HG02973 (cell line): ENCODE data around the gene SOBP.
"Not testable (repeated sequence)": the region's sequence is repeated elsewhere in the genome, so short reads cannot be mapped to it uniquely, and the experiment has no call there.

Experiments used
- ATAC-seq: cut with Tn5 transposase; IDR thresholded peaks from one replicate; pipeline ENCODE4 v1.9.1; 2021; ENCODE audit warnings: moderate library complexity; ENCODE audit not compliant: unreplicated experiment

SOBP gene, protein sequence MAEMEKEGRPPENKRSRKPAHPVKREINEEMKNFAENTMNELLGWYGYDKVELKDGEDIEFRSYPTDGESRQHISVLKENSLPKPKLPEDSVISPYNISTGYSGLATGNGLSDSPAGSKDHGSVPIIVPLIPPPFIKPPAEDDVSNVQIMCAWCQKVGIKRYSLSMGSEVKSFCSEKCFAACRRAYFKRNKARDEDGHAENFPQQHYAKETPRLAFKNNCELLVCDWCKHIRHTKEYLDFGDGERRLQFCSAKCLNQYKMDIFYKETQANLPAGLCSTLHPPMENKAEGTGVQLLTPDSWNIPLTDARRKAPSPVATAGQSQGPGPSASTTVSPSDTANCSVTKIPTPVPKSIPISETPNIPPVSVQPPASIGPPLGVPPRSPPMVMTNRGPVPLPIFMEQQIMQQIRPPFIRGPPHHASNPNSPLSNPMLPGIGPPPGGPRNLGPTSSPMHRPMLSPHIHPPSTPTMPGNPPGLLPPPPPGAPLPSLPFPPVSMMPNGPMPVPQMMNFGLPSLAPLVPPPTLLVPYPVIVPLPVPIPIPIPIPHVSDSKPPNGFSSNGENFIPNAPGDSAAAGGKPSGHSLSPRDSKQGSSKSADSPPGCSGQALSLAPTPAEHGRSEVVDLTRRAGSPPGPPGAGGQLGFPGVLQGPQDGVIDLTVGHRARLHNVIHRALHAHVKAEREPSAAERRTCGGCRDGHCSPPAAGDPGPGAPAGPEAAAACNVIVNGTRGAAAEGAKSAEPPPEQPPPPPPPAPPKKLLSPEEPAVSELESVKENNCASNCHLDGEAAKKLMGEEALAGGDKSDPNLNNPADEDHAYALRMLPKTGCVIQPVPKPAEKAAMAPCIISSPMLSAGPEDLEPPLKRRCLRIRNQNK

DNA sequence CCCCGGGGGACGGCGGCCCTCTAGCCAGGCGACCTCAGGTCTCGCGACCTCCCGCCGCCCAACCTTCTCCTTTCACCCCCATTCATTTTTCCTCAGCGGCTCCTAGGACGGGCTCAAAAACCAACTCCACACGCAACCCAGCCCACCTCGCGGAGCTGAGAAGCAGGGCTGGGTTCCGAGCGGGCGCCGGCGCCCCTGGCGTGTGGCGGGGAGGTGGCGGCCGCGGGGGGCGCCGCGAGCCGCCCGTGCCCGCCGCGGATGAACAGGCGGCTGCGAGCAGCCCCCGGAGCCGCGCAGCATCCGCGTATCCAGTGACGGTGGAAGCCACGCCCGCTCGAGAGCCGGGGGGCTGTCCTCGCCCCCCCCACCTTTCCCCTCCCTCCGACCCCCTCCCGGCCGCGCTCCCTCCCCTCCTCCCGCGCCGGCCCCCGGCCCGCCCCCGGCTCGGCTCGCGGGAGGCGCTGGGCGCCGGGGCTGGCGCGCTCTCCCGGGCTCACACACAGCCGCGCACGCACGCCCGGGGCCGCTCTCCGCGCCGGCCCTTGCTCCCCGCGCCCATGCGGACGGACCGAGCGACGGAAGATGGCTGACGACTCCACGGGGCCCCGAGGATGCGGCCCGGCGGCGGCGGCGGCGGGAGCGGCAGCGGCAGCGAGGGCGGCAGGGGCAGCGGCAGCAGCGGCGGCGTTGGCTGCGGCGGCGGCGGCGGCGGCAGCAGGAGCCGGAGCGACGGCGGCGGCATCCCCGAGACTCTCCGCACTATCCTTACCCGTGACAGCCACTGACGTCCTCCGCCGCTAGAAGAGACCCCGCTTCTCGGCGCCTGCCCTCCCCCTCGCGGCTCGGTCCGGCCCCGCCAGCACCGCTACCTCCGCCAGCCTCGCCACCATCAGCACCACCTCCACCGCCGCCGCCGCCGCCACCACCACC is at the start of gene SOBP:
SOBP (plus strand) TSS at position 482 of the 930 bp plus-strand sequence. CDS start 500 bp downstream, outside the sequence.
- no peak for ATAC-seq

DNA sequence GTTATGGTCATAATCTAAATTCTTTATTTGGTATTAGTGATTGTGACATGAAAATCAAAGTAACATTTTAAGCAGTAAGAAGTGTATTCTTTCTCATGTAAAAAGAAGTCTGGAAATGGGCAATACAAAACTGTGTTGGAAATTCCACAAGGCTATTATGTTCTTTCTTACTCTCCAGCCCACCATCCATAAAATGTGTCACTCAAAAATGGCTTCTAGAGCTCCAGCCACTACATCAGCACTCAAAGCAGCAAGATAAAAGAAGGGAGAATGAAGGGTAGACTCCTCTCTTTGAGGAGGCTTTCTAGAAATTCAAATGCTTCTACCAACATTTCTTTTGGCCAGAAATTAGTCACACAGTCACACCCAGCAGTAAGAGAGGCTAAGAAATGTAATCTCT is 49.0 kb upstream of the SOBP start:
- ATAC-seq: no peak

DNA sequence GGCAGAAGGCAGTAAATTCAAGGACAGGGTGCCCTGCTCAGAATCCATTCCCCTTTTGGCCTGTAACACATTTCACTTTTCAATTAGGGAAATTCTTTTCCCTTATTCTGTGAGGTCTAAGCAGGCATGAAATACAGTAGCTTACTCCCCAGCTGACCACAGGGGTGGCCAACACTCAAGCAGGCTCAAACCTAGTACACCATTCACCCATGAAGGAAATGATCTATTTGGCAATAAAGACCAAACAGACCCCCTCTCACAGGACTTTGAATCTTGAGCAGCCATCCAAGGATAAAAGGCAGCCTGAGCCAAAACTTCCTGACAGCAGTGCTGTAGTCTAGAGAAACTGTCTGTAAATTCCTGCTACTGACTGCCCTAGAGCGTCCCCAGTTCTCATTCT is 48.2 kb upstream of the SOBP start:
- ATAC-seq: no peak

DNA sequence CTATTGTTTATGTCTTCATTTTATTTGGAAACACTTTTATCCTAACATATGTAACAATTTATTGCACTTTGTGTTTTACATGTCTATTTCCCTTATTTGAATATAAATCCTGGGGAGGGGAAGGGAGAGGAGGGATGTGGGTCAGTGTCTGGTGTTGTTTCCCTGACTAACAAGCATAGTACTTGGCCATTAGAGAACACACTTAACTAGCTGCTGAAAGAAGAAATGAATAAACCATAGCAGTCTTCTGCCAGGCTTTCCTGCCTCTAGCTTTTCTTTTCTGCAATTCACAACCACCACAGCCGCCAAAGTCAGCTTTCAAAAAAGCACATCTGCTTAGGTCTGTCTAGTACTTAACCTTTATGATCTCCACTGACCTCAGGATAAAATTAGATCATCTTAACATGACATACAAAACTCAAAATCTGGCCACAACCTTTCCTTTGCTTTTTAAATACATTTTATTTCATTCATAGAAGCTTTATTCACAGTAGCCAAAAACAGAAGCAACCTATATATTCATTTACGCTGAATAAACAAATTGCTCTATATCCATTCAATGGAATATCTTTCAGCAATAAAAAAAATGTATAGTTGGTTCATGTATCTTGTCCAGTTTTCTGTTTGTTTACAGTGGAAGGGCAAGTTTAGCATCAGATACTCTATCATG is 46.8 kb upstream of the SOBP start:
- no peak for ATAC-seq

DNA sequence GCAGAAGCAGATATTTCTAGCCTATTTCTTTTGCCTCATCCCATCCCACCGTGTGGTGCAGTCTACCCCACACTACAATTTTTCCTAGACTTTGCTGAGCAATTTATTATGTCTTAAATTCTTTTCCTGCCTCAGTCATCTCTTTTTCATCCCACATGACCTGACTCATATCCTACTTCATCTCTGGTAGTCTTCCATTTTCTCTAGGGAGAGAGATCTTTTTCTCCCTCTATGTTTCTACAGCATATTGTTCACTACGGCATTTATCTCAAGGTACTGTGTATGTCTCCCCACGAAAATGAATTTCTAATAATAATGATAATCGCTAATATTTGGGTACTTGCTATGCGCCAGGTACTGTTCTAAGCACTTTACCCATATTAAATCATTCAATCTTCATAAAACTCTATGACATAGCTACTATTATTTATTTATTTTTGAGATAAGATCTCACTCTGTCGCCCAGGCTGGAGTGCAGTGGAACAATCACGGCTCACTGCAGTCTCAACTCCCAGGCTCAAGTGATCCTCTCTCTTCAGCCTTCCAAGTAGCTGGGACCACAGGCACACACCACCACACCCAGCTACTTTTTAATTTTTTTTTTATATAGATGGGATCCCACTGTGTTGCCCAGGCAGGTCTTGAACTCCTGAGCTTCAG is 46.2 kb upstream of the SOBP start:
- ATAC-seq: no peak

DNA sequence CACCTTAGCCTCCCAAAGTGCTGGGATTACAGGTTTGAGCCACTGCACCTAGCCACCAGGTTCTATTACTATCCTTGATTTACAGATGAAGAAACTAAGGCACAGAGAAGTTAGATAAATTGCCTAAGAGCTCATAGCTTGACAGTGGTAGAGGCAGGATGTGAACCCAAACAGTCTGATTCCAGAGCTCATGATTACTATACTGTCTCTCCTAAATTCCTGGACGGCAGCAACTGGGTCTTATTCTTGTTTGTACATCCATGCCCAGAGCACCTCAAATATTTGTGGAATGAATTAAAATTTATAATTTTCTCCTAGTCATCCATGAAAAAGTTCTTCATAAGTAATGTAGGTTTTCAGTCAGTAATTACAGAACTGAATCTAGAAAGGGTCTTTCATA is 45.6 kb upstream of the SOBP start:
- no peak for ATAC-seq

DNA sequence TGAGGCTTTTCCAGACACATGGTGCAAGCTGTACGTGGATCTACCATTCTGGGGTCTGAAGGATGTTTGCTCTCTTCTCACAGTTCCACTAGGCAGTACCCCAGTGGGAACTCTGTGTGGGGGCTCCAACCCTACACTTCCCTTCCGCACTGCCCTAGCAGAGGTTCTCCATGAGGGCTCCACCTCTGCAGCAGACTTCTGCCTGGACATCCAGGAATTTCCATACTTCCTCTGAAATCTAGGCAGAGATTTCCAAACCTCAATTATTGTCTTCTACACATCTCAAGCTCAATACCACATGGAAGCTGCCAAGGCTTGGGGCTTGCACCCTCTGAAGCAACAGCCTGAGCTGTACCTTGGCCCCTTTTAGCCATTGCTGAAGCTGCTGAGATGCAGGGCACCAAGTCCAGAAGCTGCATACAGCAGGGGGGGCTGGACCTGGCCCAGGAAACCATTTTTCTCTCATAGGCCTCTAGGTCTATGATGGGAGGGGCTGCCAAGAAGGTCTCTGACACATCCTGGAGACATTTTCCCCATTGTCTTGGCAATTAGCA is 42.2 kb upstream of the SOBP start:
- ATAC-seq: no peak

DNA sequence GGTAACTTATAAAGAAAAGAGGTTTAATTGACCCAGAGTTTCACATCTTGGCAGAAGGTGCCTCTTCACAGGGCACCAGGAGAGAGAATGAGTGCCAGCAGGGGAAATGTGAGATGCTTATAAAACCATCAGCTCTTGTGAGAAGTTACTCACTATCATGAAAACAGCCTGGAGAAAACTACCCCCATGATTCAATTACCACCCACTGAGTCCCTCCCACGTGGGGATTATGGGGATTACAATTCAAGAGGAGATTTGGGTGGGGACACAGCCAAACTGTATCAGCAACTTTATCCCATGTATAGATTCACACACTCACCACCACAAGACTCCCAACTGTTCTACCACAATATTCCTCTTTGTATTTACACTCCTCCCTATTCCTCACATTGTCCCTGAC is 41.1 kb upstream of the SOBP start:
- no peak for ATAC-seq

DNA sequence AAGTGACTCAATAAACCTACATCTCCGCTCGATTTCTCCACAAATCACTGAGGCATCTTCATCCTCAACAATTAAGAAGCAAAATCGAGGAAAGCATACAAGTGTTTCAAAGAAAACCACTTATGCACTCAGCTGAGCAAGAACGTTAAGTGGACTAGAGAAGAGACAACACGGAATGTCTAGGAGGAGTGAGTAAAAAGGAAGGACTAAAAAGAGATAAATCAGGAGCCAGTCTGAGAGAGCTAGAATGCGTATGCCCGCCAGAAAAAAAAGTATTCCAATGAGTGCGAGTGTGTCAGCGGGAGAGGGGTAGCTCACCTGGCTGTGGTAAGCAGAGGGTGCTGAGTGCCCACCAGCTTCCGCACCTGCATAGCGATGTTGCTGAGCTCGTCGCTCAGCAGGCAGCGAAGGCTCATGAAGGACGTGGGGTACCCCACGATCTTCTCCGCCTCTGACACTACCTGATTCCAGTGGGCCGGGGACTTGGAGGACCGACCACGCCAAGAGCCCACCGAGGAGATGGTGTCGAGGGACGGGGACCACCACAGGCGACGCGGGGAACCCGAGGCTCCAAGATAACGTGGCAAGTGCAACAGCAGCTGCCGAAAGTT is 31.1 kb upstream of the SOBP start:
- ATAC-seq: peak; percentile 23

DNA sequence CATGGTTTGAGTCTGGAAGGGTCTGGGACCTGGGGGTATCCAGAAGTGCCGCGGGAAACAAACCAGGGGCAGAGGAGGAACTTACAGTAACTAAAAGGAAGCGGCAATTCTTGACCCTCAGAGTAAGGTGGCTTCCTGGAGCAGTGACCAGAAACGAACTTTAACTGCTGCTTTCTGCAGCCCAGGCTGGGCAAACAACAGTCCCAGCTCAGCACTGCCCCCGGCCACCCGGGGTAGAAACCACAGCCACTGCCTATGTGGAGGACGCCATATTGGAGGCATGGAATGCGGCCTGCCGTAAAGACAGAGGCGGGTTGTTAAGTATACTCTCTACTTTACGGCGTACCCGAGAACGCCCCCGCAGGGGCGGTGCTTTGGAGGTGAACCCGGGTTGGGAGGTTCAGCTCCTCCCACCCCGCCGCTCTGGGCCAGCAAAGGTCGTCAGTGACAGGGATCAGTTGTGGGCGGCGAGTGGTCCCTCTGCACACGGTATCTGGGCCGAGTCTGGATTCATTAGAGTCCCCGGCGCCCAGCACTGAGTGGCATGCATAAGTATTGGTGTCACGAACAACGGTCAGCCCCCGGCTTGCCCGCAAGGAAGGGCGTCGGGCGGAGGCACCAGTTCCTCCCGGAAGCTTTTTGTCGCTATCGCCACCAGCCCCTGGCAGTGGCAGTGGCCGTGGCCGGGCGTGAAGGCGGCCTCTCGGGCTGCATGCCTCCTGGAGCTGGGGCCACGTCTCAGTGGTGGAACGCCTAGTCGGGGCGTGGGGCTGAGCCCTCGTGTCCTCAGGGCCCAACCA is 30.4 kb upstream of the SOBP start, which contains the start of gene PDSS2:
PDSS2 (minus strand) TSS at position 282 of the 800 bp plus-strand sequence; CDS start at position 3, 279 bp downstream.
- peak; percentile 91 for ATAC-seq

DNA sequence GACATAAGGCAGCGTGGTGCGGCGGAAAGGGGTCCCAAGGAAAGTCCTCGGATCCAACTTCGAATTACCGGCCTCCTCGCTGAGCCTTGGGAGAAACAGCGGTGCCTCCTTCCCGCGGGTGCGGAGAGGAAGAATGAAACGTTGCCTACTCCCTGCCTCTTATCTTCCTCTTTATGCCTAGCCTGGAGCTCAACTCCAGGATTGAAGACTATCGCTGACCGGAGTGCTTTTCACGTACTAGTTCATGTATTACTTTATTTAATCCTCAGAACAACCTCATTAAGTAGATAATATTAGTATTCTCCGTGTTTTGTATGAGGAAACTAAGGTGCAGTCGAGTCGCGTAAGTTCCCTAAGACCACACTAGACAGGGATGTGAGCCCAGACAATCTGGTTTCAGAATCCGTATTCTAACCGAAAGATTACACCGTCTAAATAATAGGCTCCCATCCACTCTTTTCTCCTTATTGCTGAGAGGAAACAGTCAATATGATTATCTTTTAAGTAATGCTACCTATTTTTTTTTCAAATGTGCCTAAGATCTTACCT is 29.8 kb upstream of the SOBP start:
- ATAC-seq: no peak

DNA sequence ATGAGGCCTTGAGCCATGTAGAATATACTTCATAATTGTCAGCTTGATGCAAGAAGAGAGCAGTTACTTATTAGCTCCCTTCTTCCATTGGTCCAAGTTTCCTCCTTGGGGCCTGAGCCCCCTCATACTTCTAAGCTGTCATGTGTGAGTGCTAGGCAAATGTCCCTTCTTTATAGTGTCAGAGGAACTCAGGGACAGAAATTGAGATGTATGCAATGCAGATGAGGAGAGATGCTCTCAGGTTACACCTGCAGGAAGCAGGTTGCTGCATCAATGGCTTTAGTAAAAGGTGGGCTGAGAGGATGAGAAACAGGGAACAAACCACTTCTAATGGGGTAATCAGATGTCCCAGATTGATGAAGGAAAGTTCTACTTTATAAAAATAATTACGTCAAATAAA is 23.9 kb upstream of the SOBP start:
- ATAC-seq: no peak

DNA sequence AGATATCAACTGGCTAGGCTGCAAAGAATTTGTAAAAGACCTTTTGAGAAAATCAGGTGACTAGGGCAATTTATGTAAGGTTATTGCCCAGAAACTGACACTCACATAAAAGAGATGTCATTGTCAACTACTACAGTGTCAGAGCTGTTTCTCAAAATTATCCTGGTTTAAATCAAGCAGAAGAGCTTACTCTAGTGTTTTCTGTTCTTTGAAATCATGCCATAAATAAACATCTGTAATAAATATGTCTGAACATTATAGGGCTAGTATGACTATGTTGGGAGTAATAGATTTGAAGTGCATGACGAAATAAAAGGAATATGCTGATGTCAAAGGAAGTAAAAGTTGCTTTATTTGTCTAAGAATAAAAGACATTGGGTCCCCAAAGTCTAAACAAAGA is 19.6 kb upstream of the SOBP start:
- no peak for ATAC-seq

DNA sequence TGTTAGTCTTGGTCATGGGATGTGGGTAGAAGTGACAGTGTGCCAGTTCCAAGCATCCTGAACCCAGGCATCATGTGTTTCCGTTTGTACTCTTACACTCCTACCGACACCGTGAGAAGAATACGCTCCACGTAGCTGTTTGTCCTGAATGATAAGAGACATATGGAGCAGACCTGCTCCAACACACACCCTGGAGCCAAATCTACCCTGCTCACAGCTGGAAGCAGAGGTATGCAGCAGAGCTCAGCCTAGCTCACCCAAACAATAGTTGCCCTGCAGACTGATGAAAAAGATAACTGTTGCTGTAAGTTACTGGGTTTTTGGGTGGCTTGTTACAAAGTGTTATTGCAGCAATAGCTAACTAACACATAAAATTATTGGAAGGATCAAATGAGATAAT is 16.3 kb upstream of the SOBP start:
- ATAC-seq: no peak

DNA sequence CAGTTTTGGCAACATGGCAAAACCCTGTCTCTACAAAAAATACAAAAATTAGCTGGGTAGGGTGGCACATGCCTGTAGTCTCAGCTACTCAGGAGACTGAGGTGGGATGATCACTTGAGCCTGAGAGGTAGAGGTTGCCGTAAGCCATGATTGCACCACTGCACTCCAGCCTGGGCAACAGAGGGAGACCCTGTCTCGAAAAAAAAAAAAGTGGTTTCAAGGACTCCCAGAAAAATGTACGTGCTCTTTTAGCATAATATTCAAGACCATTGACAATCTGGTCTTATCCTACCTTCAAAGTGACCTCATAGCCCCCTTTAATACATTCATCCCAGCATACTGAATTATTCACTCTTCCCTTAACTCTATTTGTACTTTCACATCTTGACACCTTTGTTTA is 14.6 kb upstream of the SOBP start:
- ATAC-seq: not testable (repeated sequence)

DNA sequence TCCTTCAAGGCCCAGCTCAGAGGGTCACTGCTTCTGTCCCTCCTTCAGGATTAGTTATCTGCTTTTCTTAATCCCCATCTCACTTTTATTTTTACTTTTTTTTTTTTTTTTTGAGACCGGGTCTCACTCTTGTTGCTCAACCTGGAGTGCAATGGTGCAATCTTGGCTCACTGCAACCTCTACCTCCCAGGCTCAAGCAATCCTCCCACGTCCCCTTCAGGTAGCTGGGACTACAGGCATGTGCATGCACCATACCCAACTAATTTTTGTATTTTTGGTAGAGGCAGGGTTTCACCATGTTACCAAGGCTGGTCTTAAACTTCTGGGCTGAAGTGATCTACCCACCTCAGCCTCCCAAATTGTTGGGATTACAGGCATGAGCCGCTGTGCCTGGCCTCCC is 14.1 kb upstream of the SOBP start:
- not testable (repeated sequence) for ATAC-seq

DNA sequence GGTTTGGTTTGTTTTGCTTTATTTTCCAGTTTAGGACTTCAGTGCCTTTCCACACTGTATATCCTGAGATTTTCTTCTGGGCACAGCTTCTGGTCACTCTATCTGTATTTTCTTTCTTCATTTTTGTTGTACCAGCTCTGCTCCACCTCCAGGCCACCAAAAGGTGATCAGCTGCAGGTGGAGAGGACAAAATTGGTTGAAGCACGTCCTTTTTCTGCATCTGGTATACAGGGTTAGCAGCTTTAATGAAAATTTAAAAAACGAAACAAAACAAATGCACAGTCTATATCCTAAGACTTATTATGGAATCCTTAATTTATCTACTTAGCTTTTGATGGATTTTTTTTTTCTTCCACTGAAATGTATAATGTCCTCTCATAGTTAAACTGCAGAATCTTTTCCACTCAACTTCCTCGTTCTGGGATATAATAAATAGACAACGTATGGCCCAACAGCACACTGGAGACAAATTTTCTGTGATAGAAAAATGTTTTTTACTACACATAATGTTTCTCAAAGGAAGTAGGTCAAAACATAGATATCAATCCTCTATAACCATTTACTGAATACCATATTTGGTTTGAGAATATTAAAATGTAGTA is 10.7 kb upstream of the SOBP start:
- ATAC-seq: no peak

DNA sequence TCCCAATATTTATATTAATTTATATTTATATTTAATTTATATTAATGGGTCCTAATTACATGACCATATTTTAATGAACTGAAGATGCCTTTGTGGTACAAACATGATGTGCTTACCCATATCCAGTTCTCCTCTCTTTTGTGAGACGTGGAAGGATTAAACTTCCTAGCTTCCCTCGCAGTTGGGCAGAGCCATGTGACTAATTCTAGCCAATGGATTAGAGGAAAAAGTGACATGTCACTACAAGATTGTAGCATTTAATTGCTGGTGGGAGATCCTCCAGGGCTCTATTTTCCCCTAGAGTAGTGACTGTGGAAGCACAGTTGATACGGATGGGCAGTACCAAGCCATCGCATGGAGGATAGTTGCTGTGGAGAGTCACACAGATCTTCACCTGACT is 4.8 kb upstream of the SOBP start:
- ATAC-seq: no peak
